Endothelial cell of umbilical vein (primary cell): ENCODE measurements around the gene KRT31. TPM values are rescaled to one million over a fixed set of nuclear protein-coding genes. Genes with fewer than 3 reads are reported as not detected.

Experiments used
- BruUV-seq: library from RNA; stranded (reverse); fragments of 400-500 nt; replicated peaks from 2 replicates; lab custom pipeline; 2021; lab: Mats Ljungman, UMichigan
- CTCF ChIA-PET: fragments of 300-600, 350-600 bp; sonication (Branson Sonifier 250); formaldehyde crosslinking; loops from one replicate; lab custom pipeline; 2021; ENCODE audit warnings: antibody characterized with exemption, inconsistent platforms; lab: Charles Lee
- POLR2A ChIA-PET: fragments of 300-600, 350-600 bp; sonication (Branson Sonifier 250); formaldehyde crosslinking; loops from one replicate; lab custom pipeline; 2021; ENCODE audit warnings: antibody characterized with exemption, inconsistent platforms; lab: Charles Lee
- DNase-seq: peaks from one replicate; pipeline ENCODE4 v3.0.0-alpha.2; 2011; ENCODE audit warnings: low read depth, low spot score
- FAIRE-seq: peaks from 2 replicates; lab custom pipeline; 2011; peaks lifted over from hg19 to GRCh38; lab: Jason Lieb, UNC
- H2AFZ ChIP-seq: 2 replicates; pipeline ENCODE4 v1.6.0; 2012; ENCODE audit warnings: low read depth, low read length, control low read depth, inconsistent platforms
- H3K27ac ChIP-seq: 2 replicates; pipeline ENCODE4 v1.5.1; 2011; ENCODE audit warnings: low read depth, mild to moderate bottlenecking, control low read depth, low read length, moderate library complexity; ENCODE audit not compliant: insufficient read depth
- H3K27me3 ChIP-seq, 2 experiments: 2 replicates each; pipeline versions ENCODE4 v1.6.0 to v1.6.1; 2011; ENCODE audit warnings: low read length in 2 of 2, mixed read lengths in 1 of 2; ENCODE audit not compliant: control insufficient read depth in 2 of 2, insufficient read depth in 2 of 2
- H3K36me3 ChIP-seq, 2 experiments: 2 replicates in 1 of 2; 3 replicates in 1 of 2; pipeline ENCODE4 v1.5.1; 2011; ENCODE audit warnings: low read length in 2 of 2, mild to moderate bottlenecking in 1 of 2, moderate library complexity in 1 of 2; ENCODE audit not compliant: control insufficient read depth in 2 of 2, insufficient read depth in 2 of 2; ENCODE audit errors: extremely low read depth in 1 of 2
- H3K4me1 ChIP-seq: 3 replicates; pipeline ENCODE4 v1.5.1; 2011; ENCODE audit warnings: mild to moderate bottlenecking, low read length; ENCODE audit not compliant: control insufficient read depth, insufficient read depth; ENCODE audit errors: extremely low read depth
- H3K4me2 ChIP-seq: 2 replicates; pipeline ENCODE4 v1.6.1; 2011; ENCODE audit warnings: low read length, control low read depth, mixed read lengths; ENCODE audit not compliant: insufficient read depth
- H3K4me3 ChIP-seq, 3 experiments: fragments of 200-600 bp in 1 of 3; sonication (generic), shearing (Covaris generic) in 1 of 3; replicated peaks in 1 of 3; 2 replicates each; pipeline ENCODE4 v1.5.1; 2011 to 2016; ENCODE audit warnings: control low read depth in 3 of 3, low read length in 3 of 3, mild to moderate bottlenecking in 2 of 3, inconsistent platforms in 1 of 3, low read depth in 1 of 3, moderate library complexity in 1 of 3; ENCODE audit not compliant: insufficient read depth in 1 of 3
- H3K79me2 ChIP-seq: 2 replicates; pipeline ENCODE4 v1.6.0; 2012; ENCODE audit warnings: low read length, inconsistent platforms; ENCODE audit not compliant: control insufficient read depth, insufficient read depth
- H3K9ac ChIP-seq: replicated peaks from 2 replicates; pipeline ENCODE3; 2011; ENCODE audit warnings: low read length, control low read depth; ENCODE audit not compliant: insufficient read depth; ENCODE audit errors: extremely low read depth
- H3K9me1 ChIP-seq: replicated peaks from 3 replicates; pipeline ENCODE4 v1.6.0; 2011; ENCODE audit warnings: mild to moderate bottlenecking, low read length; ENCODE audit not compliant: control insufficient read depth, insufficient read depth; ENCODE audit errors: extremely low read depth
- H3K9me3 ChIP-seq: replicated peaks from 2 replicates; pipeline ENCODE4 v1.5.1; 2012; ENCODE audit warnings: low read length, inconsistent platforms; ENCODE audit not compliant: control insufficient read depth, insufficient read depth
- H4K20me1 ChIP-seq: replicated peaks from 2 replicates; pipeline ENCODE3; 2011; ENCODE audit warnings: mild to moderate bottlenecking, low read length; ENCODE audit not compliant: control insufficient read depth, insufficient read depth; ENCODE audit errors: extremely low read depth
- CTCF ChIP-seq, 2 donors: IDR thresholded peaks; 1 replicate in 1 of 2; 2 replicates in 1 of 2; pipeline ENCODE4 v1.5.1; 2011; ENCODE audit warnings: low read length in 2 of 2, mild to moderate bottlenecking in 2 of 2, moderate library complexity in 2 of 2, control low read depth in 1 of 2, inconsistent platforms in 1 of 2, low read depth in 1 of 2; ENCODE audit not compliant: insufficient read depth in 1 of 2; ENCODE audit errors: extremely low read depth in 1 of 2
- EZH2 ChIP-seq: IDR thresholded peaks from 2 replicates; pipeline ENCODE4 v1.6.1; 2012; ENCODE audit warnings: borderline replicate concordance, low read depth, mild to moderate bottlenecking, moderate library complexity, low read length, inconsistent platforms; ENCODE audit not compliant: severe bottlenecking
- FOS ChIP-seq: IDR thresholded peaks from 2 replicates; pipeline ENCODE4 v1.6.1; 2011; ENCODE audit warnings: mild to moderate bottlenecking, low read length, moderate library complexity, borderline replicate concordance; ENCODE audit not compliant: insufficient read depth
- GATA2 ChIP-seq: IDR thresholded peaks from 2 replicates; pipeline ENCODE4 v1.7.0; 2011; ENCODE audit warnings: low read depth, mild to moderate bottlenecking, moderate library complexity, mixed read lengths, low read length; ENCODE audit not compliant: insufficient read length, insufficient read depth
- JUN ChIP-seq: IDR thresholded peaks from 2 replicates; pipeline ENCODE4 v1.6.1; 2011; ENCODE audit warnings: borderline replicate concordance, low read depth; ENCODE audit not compliant: insufficient read length, insufficient read depth
- MAX ChIP-seq: IDR thresholded peaks from 2 replicates; pipeline ENCODE4 v1.6.1; 2011; ENCODE audit not compliant: insufficient read depth, insufficient read length
- MYC ChIP-seq: IDR thresholded peaks from one replicate; pipeline ENCODE4 v1.6.1; 2011; ENCODE audit warnings: mild to moderate bottlenecking, low read depth, low read length
- POLR2A ChIP-seq: IDR thresholded peaks from 2 replicates; pipeline ENCODE4 v1.6.1; 2012; ENCODE audit warnings: low read depth, mild to moderate bottlenecking, control low read depth, low read length
- POLR2AphosphoS5 ChIP-seq: IDR thresholded peaks from 2 replicates; pipeline ENCODE4 v1.6.1; 2012; ENCODE audit warnings: low read depth, mild to moderate bottlenecking, control low read depth, low read length, moderate library complexity; ENCODE audit not compliant: insufficient read depth
- dilution Hi-C: fragments of 300-500 bp; cut with MboI; formaldehyde crosslinking; loops from one replicate; pipeline ENCODE4 v1.15.0; 2019; ENCODE audit warnings: low sequenced_read_pairs; ENCODE audit not compliant: extremely low pct_ligation_motif_present
- intact Hi-C: fragments of 100-400 bp; cut with micrococcal nuclease; formaldehyde crosslinking; loops from one replicate; pipeline ENCODE4 v1.10.0; 2022
- polyA plus RNA-seq, 4 experiments: library from polyadenylated mRNA; depleted of rRNA in 3 of 4; stranded (reverse) in 3 of 4; unstranded in 1 of 4; fragments of >200 nt; gene quantifications; 2 replicates each; pipeline versions ENCODE4 v1.2.1 to v1.2.3, GENCODE V29; 2011 to 2012; ENCODE audit warnings: missing spikeins in 1 of 4
- total RNA-seq: library from RNA; stranded (reverse); gene quantifications from 2 replicates; pipeline ENCODE4 v1.2.3, GENCODE V29; 2021

KRT31 gene
- total and polyA plus RNA-seq, 2 donors (not counting 3 experiments of a cell fraction or from before 2014, with no cell fraction given) = not detected

- Histone ChIP-seq H3K9me1 (no peaks in the 10 kb centered on the region), H3K4me3 (no peak overlapping the region), H2AFZ (no peak overlapping the region), H3K36me3 (no peaks in the 10 kb centered on the region), H4K20me1 (no peaks in the 10 kb centered on the region), H3K79me2 (no peaks in the 10 kb centered on the region), H3K27me3 (peaks cover 0 to 4% of the 10 kb centered on the region in 2 experiments), H3K27ac (no peak overlapping the region), H3K9me3 (no peaks in the 10 kb centered on the region), H3K4me1 (no peaks in the 10 kb centered on the region), H3K9ac (no peak overlapping the region), H3K4me2 (no peak overlapping the region)
- FAIRE-seq = no peak
- CTCF ChIA-PET = interaction anchor here (1.3 kb wide), 1 partner anchor 132 kb away, joined by 5 read pairs; no protein-coding TSS in a partner anchor
- intact Hi-C loops (no loop called here), dilution Hi-C loops (no loop called here)
- TF ChIP-seq POLR2A (no peak), GATA2 (no peak), JUN (no peak), MAX (no peak), FOS (no peak), POLR2AphosphoS5 (no peak), MYC (no peak), EZH2 (no peak), CTCF (IDR thresholded peaks at IDR 0.05; ENCODE audit: extremely low read depth in 1 of 2, insufficient read depth in 1 of 2, low read depth in 1 of 2, low read length in 2 of 2) (no peak)
- POLR2A ChIA-PET = no interaction called here
- no peak for DNase-seq
- no TSS peak for BruUV-seq
Observed at GRCh38 chr17:41416479-41416878, 19.1 kb upstream of the KRT31 start.
